Inflammatory macrophage treated with lipopolysaccharide for 4 hours (primary cell): ENCODE results near the gene SEMA7A.
A peak's percentile ranks its signal among the peaks of the same experiment; 100 is the strongest.
"Not testable (repeated sequence)": the region's sequence is repeated elsewhere in the genome, so short reads cannot be mapped to it uniquely, and the experiment has no call there.

Experiments
- DNase-seq: peaks from one replicate; pipeline ENCODE4 v3.0.0-alpha.2; 2020

Gene SEMA7A

DNA sequence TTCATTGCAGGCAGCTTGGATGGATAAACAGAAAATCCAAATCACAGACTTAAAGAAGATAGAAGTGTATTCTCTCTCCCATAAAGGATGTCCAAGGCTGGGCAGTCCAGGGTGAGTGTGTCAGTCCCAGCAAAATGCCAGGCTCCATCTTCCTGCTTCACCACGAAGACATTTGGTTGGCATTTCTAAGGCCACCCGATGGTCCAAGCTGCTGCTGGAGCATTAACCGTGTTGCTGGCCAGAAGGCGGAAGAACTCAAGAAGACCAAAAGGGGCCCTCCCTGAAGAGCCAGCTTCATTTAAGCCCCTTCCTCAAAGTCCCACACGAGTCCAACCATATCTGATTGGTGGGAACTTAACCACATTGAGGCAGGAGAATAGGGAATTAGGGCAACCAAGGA, 63.3 kb downstream of the SEMA7A start:
- no peak for DNase-seq

DNA sequence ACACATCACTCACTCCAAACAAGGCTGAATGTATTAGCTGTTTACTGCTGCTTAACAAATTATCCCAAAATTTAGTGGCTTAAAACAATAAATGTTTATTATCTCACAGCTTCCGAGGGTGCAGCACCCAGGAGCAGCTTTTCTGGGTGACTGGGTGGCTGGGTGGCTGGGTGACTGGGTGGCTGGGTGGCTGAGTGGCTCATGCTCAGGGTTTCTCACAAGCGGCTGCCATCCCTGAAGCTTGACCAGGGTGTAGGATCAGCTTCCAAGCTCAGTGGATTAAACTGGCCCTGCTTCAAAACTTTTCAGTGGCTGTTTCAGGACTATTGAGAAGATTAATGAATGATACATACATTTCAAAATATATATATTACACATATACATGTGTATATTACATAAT, 64.0 kb downstream of the SEMA7A start:
- DNase-seq = no peak

DNA sequence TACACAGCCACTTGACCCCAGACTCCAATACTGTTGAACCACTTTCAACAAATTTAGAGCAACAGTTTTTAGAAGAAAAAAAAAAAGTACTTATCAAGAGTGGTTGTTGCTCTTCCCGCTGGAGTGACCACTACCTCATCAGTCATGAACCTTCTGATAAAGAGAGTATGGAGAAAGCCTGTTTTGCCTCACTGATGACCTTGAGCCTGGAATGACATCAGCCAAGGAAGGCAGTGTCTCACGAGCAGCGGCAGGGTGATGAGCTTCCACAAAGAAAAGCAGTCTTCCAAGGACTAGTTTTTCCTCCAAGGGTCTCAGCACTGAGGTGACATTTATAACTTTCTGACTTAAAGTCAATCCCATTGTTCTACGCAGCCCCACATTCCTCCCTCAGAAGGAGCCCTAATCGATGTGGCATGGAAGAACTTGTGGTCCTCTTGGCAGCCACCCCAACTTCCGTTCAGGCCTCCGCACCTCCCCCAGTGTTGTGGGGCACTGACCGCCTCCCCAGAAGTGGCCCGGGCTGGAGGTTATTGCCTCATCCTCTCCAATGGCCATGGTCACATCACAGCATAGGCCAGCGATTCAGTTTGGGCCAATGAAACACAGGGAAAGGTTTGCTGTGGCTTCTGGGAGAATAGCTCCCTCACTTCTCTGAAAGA, 64.5 kb downstream of the SEMA7A start:
- no peak for DNase-seq

DNA sequence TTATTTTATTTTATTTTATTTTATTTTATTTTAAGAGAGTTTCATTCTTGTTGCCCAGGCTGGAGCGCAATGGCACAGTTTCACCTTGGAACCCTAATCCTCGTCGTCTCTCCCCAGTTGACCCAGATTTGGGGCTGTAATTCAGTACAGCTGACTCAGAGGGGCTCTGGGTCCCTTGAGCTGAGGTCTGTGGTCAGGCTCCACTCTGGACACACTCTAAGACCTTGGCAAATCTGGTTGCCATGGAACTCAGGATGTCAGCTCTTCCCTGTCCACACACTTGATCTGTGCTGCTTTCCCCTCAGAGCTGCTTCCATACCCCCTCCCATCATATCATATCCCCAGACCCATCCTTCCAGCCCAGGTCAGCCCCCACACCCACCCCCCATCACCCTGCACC, 65.6 kb downstream of the SEMA7A start:
- no peak for DNase-seq

DNA sequence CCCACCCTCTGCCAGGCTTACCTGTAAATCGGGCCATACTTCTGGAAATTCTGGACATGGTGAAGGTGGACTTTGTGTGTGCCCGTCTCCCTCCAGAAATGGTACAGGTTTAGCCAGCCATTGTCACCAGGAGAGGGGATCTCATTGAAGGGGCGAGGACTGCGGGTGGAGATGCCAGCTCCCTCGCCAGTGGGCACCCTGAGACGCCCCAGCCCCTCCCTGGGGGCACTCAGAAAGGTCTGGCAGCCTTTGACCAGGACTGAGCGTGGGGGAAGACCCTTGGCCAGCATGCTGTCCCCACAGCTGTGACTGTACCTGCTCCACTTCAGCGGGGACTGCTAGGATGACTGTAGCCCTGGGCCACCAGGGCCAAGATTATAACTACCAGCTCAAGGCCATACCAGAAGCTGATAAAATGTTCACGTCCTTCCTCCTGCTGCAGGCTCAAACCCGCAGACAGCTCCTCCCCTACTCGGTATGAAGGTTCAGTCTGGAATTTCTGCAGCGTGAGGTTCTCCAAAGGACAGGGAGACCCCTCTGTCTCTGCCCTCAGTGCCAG, 66.4 kb downstream of the SEMA7A start, which contains the start of gene CYP11A1:
TSS of gene CYP11A1 (minus strand) at position 351 of the 559 bp plus-strand sequence. CDS start at position 290, 61 bp downstream.
- DNase-seq = no peak

DNA sequence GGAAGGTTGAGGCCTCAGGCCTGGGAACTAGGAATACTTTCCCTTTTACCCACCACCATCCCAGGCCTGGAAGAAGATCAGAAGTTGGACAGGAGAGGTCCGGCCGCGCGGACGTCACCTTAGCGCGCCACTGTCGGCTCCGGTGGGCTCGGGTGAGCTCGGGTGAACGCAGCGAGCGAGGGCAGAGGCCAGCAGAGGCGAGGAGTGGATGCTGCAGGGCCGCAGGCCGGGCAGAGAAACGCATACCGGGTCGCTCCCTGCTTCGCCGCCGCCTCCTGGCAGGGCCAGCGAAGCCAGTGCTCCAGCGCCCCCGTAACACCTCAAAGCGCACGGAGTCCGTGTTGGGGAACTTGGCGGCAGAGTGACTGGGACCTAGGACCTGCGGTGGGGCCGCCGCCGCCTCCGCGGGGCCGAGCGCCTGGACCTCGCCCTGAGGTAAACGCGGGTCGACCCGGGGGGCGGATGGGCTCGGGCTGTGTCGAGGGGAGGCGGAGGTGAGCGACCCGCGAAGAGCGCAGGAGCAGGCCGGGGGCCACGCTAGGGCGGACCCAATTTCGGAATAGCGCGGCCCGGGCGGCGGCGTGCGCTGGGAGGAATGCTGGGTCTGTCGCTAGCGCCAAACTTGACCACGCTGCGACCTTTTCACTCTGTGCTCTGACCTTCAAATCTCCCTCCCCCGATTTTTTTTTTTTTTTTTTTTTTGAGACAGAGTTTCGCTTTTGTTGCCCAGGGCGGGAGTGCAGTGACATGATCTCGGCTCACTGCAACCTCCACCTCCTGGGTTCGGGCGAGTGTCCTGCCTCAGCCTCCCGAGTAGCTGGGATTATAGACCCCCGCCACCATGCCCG, 67.9 kb downstream of the SEMA7A start:
- DNase-seq = peak; percentile 21

DNA sequence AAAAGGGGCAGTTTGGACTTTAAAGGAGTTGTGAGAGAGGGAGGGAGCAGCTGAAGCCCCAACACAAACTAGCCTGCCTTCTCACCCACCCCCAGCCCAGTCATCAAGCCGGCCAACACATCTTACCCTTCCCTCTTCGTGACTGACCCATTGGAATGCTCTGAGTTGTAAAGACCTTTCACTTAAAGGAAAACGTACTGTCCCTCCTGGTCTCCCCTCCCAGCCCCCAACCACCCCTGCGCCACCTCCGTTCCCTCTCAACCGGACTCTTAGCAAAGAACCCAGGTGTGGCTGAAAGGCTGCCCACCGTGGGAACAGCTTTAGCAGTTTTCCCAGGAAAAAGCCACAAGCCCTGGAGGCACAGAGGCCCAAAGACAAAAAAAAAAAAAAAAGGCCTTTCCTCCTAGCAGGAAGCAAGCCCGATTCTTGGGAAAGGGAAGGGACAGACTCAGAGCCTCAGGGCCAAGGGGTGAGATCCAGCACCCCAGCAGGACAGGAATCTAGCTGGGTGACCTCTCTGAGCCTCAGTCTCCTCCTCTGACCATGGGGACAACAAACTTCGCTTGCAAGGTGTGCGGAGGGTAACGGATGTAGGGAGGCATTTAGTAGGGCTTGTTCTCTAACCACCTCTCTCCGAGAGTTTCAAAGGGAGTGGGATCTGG, 68.7 kb downstream of the SEMA7A start:
- DNase-seq = no peak

DNA sequence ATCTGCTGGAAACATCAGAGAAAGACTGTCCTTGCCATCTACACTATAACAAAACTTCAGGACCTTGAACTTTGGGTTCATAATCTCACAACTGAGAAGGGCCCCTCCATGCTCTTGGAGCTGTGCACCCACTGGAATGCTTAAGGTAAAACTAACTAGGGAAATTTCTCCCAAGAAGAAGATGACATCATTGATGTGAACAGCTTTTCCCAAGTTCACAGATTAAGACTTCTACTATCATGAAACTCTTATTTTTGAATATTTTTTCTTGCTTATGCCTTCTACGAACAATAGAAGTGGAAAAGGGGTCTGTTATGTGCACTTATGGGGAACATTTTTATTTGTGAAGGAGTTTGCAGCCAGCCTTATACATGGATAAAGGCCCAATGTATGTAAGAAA, 71.3 kb downstream of the SEMA7A start:
- DNase-seq = no peak

DNA sequence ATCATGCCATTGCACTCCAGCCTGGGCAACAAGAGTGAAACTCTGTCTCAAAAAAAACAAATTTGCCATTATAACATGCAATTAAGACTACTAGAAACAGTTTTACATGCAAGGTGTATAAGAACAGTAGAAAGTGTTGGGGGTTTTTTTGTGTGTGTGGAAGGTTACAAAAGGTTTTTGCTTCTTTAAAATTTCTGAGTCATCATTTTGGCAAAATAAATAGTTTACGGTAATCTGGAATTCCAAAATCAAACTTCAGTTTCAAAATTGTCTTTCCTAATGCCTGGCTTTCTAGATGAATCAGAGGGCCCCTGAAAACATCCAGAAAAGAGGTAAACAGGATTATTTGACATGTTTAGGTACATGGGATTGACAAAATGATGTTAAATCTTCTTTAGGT, 72.9 kb downstream of the SEMA7A start:
- not testable (repeated sequence) for DNase-seq

DNA sequence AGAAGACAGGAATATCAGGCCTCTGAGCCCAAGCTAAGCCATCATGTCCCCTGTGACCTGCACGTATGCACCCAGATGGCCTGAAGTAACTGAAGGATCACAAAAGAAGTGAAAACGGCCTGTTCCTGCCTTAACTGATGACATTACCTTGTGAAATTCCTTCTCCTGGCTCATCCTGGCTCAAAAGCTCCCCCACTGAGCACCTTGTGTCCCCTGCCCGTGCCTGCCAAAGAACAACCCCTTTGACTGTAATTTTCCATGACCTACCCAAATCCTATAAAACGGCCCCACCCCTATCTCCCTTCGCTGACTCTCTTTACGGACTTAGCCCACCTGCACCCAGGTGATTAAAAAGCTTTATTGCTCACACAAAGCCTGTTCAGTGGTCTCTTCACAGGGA, 74.4 kb downstream of the SEMA7A start:
- DNase-seq = not testable (repeated sequence)
